Tibial artery (tissue), 4 donors: Measurements from ENCODE around the gene TACR1.

ENCODE experiments used
- DNase-seq, 2 donors: peaks; one replicate each; pipeline ENCODE4 v3.0.0-alpha.2; 2019
- H3K27ac ChIP-seq, 2 donors: fragments of 200-600 bp; sonication (generic) in 1 of 2; 1 replicate in 1 of 2; 2 replicates in 1 of 2; pipeline ENCODE4 v1.5.1; 2018 to 2019; ENCODE audit warnings: mild to moderate bottlenecking in 1 of 2
- H3K27me3 ChIP-seq, 2 donors: fragments of 200-600 bp; sonication (generic) in 1 of 2; one replicate each; pipeline versions ENCODE4 v1.5.1 to v1.6.0; 2016 to 2019
- H3K36me3 ChIP-seq, 3 donors: fragments of 200-600 bp; sonication (generic) in 2 of 3; one replicate each; pipeline ENCODE4 v1.5.1; 2016 to 2019; ENCODE audit warnings: mild to moderate bottlenecking in 2 of 3
- H3K4me1 ChIP-seq, 4 donors: fragments of 200-600 bp; sonication (generic) in 2 of 4; 1 replicate in 3 of 4; 2 replicates in 1 of 4; pipeline ENCODE4 v1.5.1; 2016 to 2019
- H3K4me3 ChIP-seq, 2 donors: fragments of 200-600 bp; sonication (generic) in 1 of 2; 1 replicate in 1 of 2; 2 replicates in 1 of 2; pipeline ENCODE4 v1.5.1; 2018 to 2019; ENCODE audit warnings: mild to moderate bottlenecking in 2 of 2
- H3K9me3 ChIP-seq, 3 donors: fragments of 200-600 bp; sonication (generic) in 1 of 3; one replicate each; pipeline ENCODE4 v1.5.1; 2016 to 2019
- CTCF ChIP-seq, 2 experiments: fragments of 200-600 bp in 1 of 2; fragments of 450-650 bp in 1 of 2; IDR thresholded peaks; one replicate each; pipeline ENCODE4 v1.5.1; 2017 to 2019; ENCODE audit warnings: antibody characterized with exemption in 2 of 2, mild to moderate bottlenecking in 1 of 2, moderate library complexity in 1 of 2
- intact Hi-C: fragments of 100-400 bp; cut with DNase I; formaldehyde crosslinking; loops from one replicate; pipeline ENCODE4 v1.15.0; 2023; ENCODE audit warnings: low total_unique reads

The TACR1 gene

DNA sequence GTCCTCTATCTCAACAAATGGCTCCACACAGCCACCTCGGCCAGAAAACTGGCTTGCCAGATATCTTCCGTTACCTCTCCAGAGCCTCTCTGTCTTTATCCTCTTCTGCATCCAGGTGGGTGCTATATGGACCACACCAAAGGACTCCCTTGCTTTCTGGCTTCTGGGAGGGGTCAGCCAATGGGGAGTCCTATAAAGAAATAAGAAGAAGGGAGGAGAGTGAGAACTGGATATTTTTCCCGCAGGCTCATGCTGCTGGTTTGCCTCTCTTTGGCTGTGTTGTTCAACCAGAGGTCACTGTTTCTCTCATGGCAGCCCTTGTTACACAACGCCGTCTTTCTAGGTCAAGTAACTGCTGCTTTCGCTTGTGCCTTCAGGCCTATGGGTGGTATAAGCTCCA is 168.1 kb downstream of the TACR1 start:
- Histone ChIP-seq H3K4me1 (no peaks in the 10 kb centered on the region), H3K36me3 (no peaks in the 10 kb centered on the region), H3K27ac (no peak overlapping the region), H3K4me3 (no peak overlapping the region), H3K27me3 (no peaks in the 10 kb centered on the region), H3K9me3 (no peaks in the 10 kb centered on the region)
- intact Hi-C loops = no loop called here
- no peak for DNase-seq
- TF ChIP-seq CTCF (IDR thresholded peaks at IDR 0.05) = no peak

- TF ChIP-seq CTCF (IDR thresholded peaks at IDR 0.05) = no peak
- Histone ChIP-seq H3K27ac (no peak overlapping the region), H3K36me3 (no peaks in the 10 kb centered on the region), H3K9me3 (no peaks in the 10 kb centered on the region), H3K27me3 (no peaks in the 10 kb centered on the region), H3K4me1 (no peaks in the 10 kb centered on the region), H3K4me3 (no peak overlapping the region)
- no peak for DNase-seq
- intact Hi-C loops = no loop called here
Measured at GRCh38 chr2:75030218-75031009, 168.9 kb downstream of the TACR1 start.

GRCh38 chr2:75027886-75028285 is 171.4 kb downstream of the TACR1 start:
- intact Hi-C loops = no loop called here
- no peak for DNase-seq
- Histone ChIP-seq H3K36me3 (no peaks in the 10 kb centered on the region), H3K27me3 (no peaks in the 10 kb centered on the region), H3K4me3 (no peak overlapping the region), H3K4me1 (no peaks in the 10 kb centered on the region), H3K27ac (no peak overlapping the region), H3K9me3 (no peaks in the 10 kb centered on the region)
- TF ChIP-seq CTCF (IDR thresholded peaks at IDR 0.05) = no peak

DNA sequence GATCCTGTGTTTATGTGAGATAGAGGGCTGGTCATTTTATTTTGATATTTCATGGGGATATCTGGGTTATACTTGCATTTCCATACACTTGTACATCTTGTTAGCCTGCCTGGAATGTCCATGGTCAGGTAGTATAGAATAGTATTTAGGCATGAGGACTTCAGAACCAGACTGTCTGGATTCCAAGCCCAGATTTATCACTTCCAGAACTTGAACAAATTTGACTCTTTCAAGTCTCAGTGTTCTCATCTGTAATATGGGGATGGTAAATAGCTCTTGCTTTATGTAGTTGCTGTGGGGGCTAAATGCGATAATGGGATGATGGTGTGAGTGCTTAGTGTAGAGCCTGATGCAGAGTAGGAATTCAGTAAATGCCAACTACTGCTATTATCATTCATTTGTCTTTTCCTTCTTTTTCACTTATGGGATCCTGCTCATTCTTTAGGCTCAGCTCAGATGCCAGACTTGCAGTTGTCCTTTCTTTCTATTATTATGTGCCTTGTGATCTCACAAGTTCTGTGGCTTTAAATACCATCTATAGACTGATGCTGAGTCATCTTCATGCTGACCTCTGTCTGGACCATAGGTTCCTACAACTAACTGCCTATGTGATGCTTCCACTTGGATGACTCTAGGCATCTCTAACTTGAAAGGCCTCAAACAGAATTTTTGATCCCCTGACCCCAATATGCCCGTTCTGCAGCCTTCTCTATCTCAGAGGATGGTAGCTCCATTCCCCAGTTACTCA is 173.5 kb downstream of the TACR1 start:
- intact Hi-C loops = no loop called here
- Histone ChIP-seq H3K27me3 (no peaks in the 10 kb centered on the region), H3K4me1 (no peaks in the 10 kb centered on the region), H3K27ac (no peak overlapping the region), H3K36me3 (no peaks in the 10 kb centered on the region), H3K4me3 (no peak overlapping the region), H3K9me3 (no peaks in the 10 kb centered on the region)
- no peak for TF ChIP-seq CTCF (IDR thresholded peaks at IDR 0.05)
- no peak for DNase-seq

GRCh38 chr2:75025216-75025615 is 174.1 kb downstream of the TACR1 start:
- intact Hi-C loops = no loop called here
- H3K27me3 ChIP-seq = no peaks in the 10 kb centered on the region
- no peak overlapping the region for H3K4me3 ChIP-seq
- no peak overlapping the region for H3K27ac ChIP-seq
- no peaks in the 10 kb centered on the region for H3K9me3 ChIP-seq
- no peak for TF ChIP-seq CTCF (IDR thresholded peaks at IDR 0.05)
- no peak for DNase-seq
- no peaks in the 10 kb centered on the region for H3K36me3 ChIP-seq
- H3K4me1 ChIP-seq = no peaks in the 10 kb centered on the region
